ENCODE measurements around the gene WNT6.
"Not testable (repeated sequence)": the region's sequence is repeated elsewhere in the genome, so short reads cannot be mapped to it uniquely, and the experiment has no call there.

The WNT6 gene

GRCh38 chr2:218830526-218831306 lies 28.9 kb upstream of the WNT6 start:
- no peak for DNase-seq

GRCh38 chr2:218831378-218831990 lies 28.1 kb upstream of the WNT6 start, which contains the start of gene PRKAG3:
PRKAG3 (minus strand) TSS chr2:218831803.
- DNase-seq, result no peak

DNA sequence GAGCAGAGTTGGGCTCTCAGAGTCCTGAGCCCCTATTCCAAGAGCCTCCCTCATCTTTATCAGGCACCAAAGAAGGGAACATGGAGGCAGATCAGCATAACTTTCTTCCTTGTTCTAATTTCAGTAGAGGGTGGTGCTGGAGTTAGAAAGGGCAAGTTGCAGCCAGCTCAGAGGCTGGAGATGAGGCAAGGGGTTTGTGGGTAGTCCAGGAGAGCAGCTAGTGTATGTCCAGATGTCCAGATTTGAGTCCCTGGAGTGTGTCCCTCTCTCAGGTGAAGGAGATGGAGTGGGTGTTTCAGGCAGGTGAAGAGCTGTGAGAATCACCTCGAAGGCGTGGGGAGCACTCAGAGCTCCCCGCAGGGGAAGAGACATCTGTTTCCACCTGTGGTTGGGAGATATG lies 27.5 kb upstream of the WNT6 start:
- no peak for DNase-seq

DNA sequence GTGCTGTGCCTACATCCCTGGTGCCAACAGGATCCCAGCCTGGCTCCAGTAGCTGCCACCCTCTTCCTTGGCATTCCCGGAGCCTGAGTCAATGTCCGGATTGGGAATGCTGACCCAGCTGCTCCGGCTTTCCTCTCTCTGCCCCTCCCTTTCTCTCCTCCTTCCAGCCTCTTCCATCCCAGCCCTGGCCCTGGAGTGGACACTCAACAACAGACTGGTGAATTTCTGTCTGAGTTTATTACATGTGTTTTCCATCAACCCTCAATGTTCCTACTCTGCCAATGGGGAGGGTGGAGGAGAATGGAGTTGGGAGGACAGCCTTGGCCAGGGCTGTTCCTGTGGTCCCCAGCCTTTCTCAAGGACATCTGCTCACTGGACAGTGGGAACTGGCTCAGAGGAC lies 27.1 kb upstream of the WNT6 start:
- DNase-seq, result no peak

DNA sequence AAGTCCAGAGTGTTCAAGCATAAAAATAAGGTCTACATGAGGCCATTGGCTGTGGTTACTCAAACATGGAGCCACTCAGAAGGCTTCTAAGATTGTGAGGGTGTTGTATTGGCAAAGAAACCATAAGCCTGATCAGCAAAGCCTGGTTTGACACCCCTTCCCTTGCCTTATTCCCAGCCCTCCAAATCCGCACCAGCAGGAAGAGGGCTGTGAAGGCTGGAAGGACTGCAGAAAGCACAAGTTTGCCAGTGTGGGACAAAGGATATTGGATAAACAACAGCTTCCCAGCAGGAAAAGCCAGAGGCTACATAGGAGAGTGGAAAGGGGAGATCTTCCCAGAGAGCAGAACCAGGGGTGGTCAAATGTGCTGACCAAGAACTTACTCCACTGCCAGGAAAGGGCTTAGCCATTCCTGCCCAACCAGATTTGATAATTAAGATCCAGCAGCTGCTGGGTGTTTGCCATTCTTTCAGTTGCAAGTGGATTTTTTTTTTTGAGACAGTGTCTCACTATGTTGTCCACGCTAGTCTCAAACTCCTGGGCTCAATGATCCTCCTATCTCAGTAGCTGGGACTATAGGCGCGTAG lies 26.5 kb upstream of the WNT6 start:
- DNase-seq, result no peak

DNA sequence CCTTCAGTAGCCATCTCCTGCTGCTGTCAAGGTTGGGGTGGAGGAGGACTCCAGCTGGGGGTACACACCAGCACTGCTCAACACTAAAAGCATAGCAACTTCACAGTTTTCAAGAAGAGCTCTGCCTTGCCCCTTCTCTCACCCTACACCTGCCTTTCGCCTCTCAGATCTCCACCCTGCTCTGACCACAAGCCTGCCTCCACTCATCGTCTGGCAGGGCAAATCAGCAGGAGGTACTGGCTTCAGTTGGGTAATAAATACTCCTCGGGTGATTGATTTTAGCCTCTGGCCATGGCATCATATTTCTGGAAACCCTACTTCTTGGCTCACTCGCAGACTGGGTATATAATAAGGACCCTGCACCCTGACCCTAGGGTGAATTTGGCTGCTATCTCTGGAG lies 24.9 kb upstream of the WNT6 start:
- DNase-seq, result no peak

- DNase-seq, result no peak
Measured at GRCh38 chr2:218837495-218837894, 22.1 kb upstream of the WNT6 start.

GRCh38 chr2:218839430-218839829 lies 20.2 kb upstream of the WNT6 start:
- DNase-seq, result peak; percentile 51

DNA sequence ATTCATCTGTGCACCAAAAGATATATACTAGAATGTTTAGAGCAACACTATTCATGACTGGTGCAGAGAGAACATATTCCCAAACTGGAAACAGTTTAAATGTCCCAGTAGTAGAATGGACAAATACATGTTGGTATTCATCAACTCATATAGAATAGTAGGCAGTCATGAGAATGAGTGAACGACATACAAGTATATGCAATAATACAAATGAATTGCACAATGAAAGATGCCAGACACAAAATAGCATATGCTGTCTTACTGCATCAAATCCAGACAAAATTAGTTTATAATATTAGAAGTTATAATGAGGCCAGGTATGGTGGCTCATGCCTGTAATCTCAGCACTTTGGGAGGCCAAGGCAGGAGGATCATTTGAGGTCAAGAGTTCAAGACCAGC lies 19.7 kb upstream of the WNT6 start:
- no peak for DNase-seq

DNA sequence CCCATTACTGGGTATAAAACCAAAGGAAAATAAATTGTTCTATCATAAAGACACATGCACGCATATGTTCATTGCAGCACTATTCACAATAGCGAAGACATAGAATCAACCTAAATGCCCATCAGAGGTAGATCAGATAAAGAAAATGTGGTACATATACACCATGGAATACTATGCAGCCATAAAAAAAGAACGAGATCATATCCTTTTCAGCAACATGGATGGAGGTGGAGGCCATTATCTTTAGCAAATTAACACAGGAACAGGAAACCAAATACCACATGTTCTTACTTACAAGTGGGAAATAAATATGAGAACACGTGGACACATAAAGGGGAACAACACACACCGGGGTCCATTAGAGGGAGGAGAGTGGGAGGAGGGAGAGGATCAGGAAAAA lies 15.3 kb upstream of the WNT6 start:
- not testable (repeated sequence) for DNase-seq

- not testable (repeated sequence) for DNase-seq
Measured at GRCh38 chr2:218846963-218847362, 12.6 kb upstream of the WNT6 start.

DNA sequence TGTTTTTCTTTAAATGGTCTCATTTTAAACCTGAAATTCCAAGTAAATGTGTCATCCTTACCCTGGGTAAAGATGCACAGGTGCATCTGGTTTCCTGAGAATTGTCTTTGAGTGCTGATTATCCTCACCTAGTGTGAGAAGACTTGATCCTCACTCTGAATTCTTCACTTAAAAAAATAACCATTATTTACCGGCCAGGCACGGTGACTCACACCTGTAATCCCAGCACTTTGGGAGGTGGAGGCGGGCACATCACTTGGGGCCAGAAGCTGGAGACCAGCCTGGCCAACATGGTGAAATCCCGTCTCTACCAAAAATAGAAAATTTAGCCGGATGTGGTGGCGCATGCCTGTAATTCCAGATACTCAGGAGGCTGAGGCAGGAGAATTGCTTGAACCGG lies 9.9 kb upstream of the WNT6 start:
- DNase-seq, result no peak

- no peak for DNase-seq
Measured at GRCh38 chr2:218850796-218851195, 8.8 kb upstream of the WNT6 start.

GRCh38 chr2:218851286-218851685 lies 8.3 kb upstream of the WNT6 start:
- DNase-seq, result no peak

- DNase-seq, result peak; percentile 47
Measured at GRCh38 chr2:218852911-218853667, 6.5 kb upstream of the WNT6 start.

DNA sequence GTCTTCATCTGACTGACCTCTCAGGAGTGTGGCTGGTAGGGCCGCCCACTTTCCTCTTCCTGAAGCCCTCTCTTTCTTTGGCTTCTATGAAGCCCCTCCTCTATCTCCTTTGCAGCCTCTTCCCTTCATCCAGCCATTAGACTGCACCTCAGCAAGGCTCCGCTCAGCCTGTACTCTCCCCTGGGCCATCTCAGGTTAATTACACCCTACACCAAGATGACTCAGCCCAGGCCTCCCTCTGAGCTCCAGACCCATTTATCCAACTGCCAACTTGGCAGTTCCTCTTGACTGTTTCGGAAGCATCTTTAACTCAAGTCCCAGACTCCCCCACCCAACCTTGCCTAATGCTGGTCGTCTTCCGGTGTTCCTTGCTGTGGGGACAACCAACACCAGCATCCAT lies 5.8 kb upstream of the WNT6 start:
- peak; percentile 62 for DNase-seq

DNA sequence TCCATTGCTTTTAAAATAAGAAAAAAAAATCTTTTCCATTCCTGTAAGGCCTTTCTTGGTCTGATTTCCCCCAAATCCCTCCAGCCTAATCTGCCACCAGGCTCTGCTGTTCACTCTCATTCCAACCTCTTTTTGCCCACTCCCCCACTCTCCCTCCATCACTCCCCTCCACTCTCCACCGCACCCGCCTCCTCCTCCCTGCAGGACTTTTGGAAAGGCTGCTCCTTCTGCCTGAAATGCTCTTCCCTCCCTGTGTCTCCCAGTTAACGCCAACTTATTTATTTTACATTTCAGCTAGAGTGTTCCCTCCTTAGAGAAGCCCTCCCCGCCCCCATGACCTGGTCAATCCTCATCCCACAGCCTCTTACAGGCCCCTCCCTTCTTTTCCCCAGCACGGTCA lies 4.7 kb upstream of the WNT6 start:
- DNase-seq, result no peak

GRCh38 chr2:218855305-218856166 lies 4.1 kb upstream of the WNT6 start:
- no peak for DNase-seq

DNA sequence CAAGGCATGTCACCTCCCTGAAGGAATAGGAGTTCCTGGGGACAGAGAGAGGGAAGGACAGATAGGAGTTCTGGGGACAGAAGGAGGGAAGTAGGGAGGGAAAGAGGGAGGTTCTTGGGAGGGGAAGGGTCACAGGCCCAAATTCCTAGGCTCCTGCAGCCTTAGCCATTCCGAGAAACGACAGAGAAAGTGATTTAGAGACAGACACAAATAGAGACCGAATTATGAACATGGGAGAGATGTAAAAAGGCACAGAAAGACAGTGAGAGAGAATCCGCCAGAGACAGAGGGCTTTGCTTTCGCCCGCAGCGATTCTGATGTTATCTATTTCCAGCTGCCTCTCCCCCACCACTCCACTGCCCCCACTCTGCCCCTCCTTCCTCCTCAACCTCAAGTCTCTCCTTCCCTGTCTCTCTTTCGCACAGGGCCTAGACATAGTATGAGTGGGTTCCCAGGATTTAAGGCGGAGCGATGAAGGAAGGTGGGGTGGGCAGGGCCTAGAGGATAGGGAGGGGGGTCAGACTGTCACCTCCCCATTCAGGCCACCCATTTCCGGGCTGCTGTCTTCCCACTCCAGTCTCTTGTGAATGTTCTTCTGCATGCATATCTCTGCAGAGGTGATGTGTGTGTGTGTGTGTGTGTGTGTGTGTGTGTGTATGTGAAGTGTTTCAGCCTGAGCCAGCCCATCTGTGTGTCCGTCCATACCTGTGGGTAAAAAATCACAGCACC lies 3.3 kb upstream of the WNT6 start:
- DNase-seq, result no peak

GRCh38 chr2:218856896-218857243 lies 2.7 kb upstream of the WNT6 start:
- DNase-seq, result no peak

DNA sequence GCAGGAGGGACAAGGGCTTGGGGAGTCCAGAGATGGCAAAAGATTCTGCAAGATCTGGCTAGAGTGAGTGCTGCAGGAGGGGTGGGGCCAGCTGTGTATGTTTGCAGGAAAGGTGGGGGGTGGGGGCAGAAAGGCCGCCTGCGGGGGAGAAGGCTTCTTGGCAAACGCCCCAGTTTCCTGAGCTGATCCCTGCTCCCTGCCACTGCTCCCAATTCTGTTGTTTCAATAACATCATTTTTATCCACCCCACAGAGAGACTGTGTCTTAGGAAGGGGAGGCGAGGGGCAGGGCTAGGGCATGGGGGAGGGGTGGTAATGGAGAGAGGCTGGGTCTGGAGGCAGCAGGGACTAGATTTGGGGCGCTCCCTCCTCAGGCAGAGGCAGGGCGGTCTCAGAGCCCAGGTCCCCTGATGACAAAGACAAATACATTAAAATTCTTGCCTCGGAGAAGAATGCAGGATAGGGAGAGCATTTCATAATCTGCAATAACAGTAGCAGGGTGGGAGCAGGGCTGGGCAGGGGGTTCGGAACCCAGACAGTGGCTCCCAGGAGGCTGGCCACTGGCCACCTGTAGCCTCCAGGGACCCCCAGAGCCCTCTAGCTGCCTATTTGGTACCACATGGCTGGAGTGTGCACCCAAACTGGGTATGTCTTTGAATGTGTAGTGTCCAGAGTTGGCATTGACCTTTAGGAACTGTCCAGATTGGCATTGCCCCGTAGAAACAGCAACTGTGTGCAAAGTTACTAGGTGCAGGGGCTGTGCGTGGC lies 2.1 kb upstream of the WNT6 start:
- DNase-seq, result peak; percentile 32

Data from fibroblast of upper back skin (primary cell).